Suprapubic skin (tissue), 4 donors: ENCODE results near the gene LRRC10B. TPM values are rescaled to one million over a fixed set of nuclear protein-coding genes. Genes with fewer than 3 reads are reported as not detected.

Experiments
- DNase-seq, 2 donors: peaks; one replicate each; pipeline ENCODE4 v3.0.0-alpha.2; 2019; ENCODE audit warnings: low spot score in 2 of 2
- H3K27ac ChIP-seq: fragments of 200-600 bp; sonication (generic); one replicate; pipeline ENCODE4 v1.5.1; 2019
- H3K27me3 ChIP-seq: fragments of 200-600 bp; sonication (generic); one replicate; pipeline ENCODE4 v1.5.1; 2019
- H3K36me3 ChIP-seq: fragments of 200-600 bp; sonication (generic); one replicate; pipeline ENCODE4 v1.5.1; 2019
- H3K4me1 ChIP-seq: fragments of 200-600 bp; sonication (generic); one replicate; pipeline ENCODE4 v1.5.1; 2019
- H3K4me3 ChIP-seq: fragments of 200-600 bp; sonication (generic); one replicate; pipeline ENCODE4 v1.5.1; 2019; ENCODE audit warnings: mild to moderate bottlenecking
- H3K9me3 ChIP-seq: fragments of 200-600 bp; sonication (generic); one replicate; pipeline ENCODE4 v1.5.1; 2019
- EP300 ChIP-seq: sonication (generic); formaldehyde crosslinking; IDR thresholded peaks from one replicate; pipeline ENCODE4 v1.6.1; 2017; ENCODE audit warnings: antibody characterized with exemption
- POLR2A ChIP-seq, 2 donors: fragments of 450-650 bp; IDR thresholded peaks; one replicate each; pipeline ENCODE4 v1.6.1; 2017; ENCODE audit warnings: antibody characterized with exemption in 2 of 2, mild to moderate bottlenecking in 2 of 2, moderate library complexity in 2 of 2
- POLR2AphosphoS5 ChIP-seq, 3 donors: sonication (generic); formaldehyde crosslinking; IDR thresholded peaks; one replicate each; pipeline ENCODE4 v1.6.1; 2017; ENCODE audit warnings: antibody characterized with exemption in 3 of 3
- WGBS: methylation state at CpG from one replicate; pipeline ENCODE4 v1.1.5; 2018; 5-methylcytosine and 5-hydroxymethylcytosine counted together
- total RNA-seq, 4 donors: library from RNA; depleted of rRNA; stranded (reverse); fragments of >200 nt; gene quantifications; one replicate each; pipeline ENCODE4 v1.1.0, GENCODE V29; 2016
- TF ChIP-seq, protein P1 (sequence below), 2 donors: fragments of 200-600 bp in 1 of 2; fragments of 450-650 bp in 1 of 2; sonication (generic) in 1 of 2; IDR thresholded peaks; one replicate each; pipeline ENCODE4 v1.5.1; 2016 to 2019; ENCODE audit warnings: antibody characterized with exemption in 2 of 2, mild to moderate bottlenecking in 1 of 2, moderate library complexity in 1 of 2

LRRC10B gene
- total RNA-seq, 4 donors from 2014 or later: 1.1 to 2.1 (median 1.2) TPM; not detected in 1

GRCh38 chr11:61526956-61527731 is 18.6 kb downstream of the LRRC10B start:
- Histone ChIP-seq H3K4me3 (no peak overlapping the region), H3K27me3 (peaks cover 26% of the 10 kb centered on the region), H3K4me1 (peaks cover 3% of the 10 kb centered on the region), H3K27ac (no peak overlapping the region), H3K36me3 (no peaks in the 10 kb centered on the region), H3K9me3 (no peaks in the 10 kb centered on the region)
- no peak for TF ChIP-seq EP300
- no peak for TF ChIP-seq POLR2A (IDR thresholded peaks at IDR 0.05)
- no peak for TF ChIP-seq POLR2AphosphoS5 (IDR thresholded peaks at IDR 0.05)
- TF ChIP-seq, protein P1, sequence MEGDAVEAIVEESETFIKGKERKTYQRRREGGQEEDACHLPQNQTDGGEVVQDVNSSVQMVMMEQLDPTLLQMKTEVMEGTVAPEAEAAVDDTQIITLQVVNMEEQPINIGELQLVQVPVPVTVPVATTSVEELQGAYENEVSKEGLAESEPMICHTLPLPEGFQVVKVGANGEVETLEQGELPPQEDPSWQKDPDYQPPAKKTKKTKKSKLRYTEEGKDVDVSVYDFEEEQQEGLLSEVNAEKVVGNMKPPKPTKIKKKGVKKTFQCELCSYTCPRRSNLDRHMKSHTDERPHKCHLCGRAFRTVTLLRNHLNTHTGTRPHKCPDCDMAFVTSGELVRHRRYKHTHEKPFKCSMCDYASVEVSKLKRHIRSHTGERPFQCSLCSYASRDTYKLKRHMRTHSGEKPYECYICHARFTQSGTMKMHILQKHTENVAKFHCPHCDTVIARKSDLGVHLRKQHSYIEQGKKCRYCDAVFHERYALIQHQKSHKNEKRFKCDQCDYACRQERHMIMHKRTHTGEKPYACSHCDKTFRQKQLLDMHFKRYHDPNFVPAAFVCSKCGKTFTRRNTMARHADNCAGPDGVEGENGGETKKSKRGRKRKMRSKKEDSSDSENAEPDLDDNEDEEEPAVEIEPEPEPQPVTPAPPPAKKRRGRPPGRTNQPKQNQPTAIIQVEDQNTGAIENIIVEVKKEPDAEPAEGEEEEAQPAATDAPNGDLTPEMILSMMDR (IDR thresholded peaks at IDR 0.05): no peak
- DNase-seq: no peak
- WGBS: 79% methylated on average over 16 of the region's 20 CpGs

DNA sequence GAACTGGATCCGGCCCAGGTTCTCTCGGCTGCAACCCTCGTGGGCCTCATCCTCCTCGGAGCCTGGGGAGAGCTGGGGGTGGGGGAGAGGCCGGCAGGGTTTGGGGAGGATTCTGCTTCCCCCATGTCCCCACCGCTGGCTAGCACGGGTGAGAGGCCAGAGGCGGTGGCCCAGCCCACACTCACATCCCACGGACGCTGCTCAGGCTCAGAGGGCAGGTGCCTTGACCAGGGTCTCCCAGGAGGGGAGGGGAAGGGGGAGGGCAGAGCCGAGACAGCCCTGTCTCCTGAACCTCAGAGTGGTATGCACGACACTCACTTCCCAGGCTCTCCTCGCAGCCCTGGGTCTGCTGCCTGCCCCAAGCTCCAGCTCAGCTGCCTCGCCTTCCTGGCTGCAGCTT is 19.6 kb downstream of the LRRC10B start:
- no peaks in the 10 kb centered on the region for H3K36me3 ChIP-seq
- no peak overlapping the region for H3K27ac ChIP-seq
- H3K27me3 ChIP-seq: peaks cover 26% of the 10 kb centered on the region
- TF ChIP-seq POLR2AphosphoS5 (IDR thresholded peaks at IDR 0.05) (no peak), EP300 (no peak), POLR2A (IDR thresholded peaks at IDR 0.05) (no peak)
- TF ChIP-seq, protein P1 (IDR thresholded peaks at IDR 0.05): no peak
- H3K4me3 ChIP-seq: no peak overlapping the region
- H3K4me1 ChIP-seq: peaks cover 3% of the 10 kb centered on the region
- WGBS: 77% methylated on average over 5 of the region's 14 CpGs
- no peak for DNase-seq
- no peaks in the 10 kb centered on the region for H3K9me3 ChIP-seq

- Histone ChIP-seq H3K4me3 (no peak overlapping the region), H3K27me3 (peaks cover 19% of the 10 kb centered on the region), H3K4me1 (peaks cover 3% of the 10 kb centered on the region), H3K9me3 (no peaks in the 10 kb centered on the region), H3K36me3 (no peaks in the 10 kb centered on the region), H3K27ac (no peak overlapping the region)
- TF ChIP-seq POLR2AphosphoS5 (IDR thresholded peaks at IDR 0.05): no peak
- DNase-seq: no peak
- WGBS: 88% methylated on average over 12 of the region's 21 CpGs
Observed at GRCh38 chr11:61529537-61530225, 21.1 kb downstream of the LRRC10B start.

- no peak overlapping the region for H3K27ac ChIP-seq
- TF ChIP-seq, protein P1 (IDR thresholded peaks at IDR 0.05): no peak
- no peak for DNase-seq
- H3K27me3 ChIP-seq: peaks cover 12% of the 10 kb centered on the region
- H3K4me3 ChIP-seq: no peak overlapping the region
- WGBS: 64% methylated on average over 2 of the region's 3 CpGs
- H3K36me3 ChIP-seq: no peaks in the 10 kb centered on the region
- H3K4me1 ChIP-seq: peaks cover 3% of the 10 kb centered on the region
- H3K9me3 ChIP-seq: no peaks in the 10 kb centered on the region
Observed at GRCh38 chr11:61531044-61531443, 22.5 kb downstream of the LRRC10B start.

GRCh38 chr11:61532134-61533038 is 23.8 kb downstream of the LRRC10B start:
- no peak for DNase-seq
- no peaks in the 10 kb centered on the region for H3K9me3 ChIP-seq
- WGBS: 68% methylated on average over 8 of the region's 10 CpGs
- H3K36me3 ChIP-seq: no peaks in the 10 kb centered on the region
- peaks cover 12% of the 10 kb centered on the region for H3K27me3 ChIP-seq
- no peak overlapping the region for H3K27ac ChIP-seq
- TF ChIP-seq, protein P1 (IDR thresholded peaks at IDR 0.05): peak; percentile 23 to 80
- TF ChIP-seq EP300 (no peak), POLR2A (IDR thresholded peaks at IDR 0.05) (no peak), POLR2AphosphoS5 (IDR thresholded peaks at IDR 0.05) (no peak)
- H3K4me1 ChIP-seq: peaks cover 3% of the 10 kb centered on the region
- H3K4me3 ChIP-seq: no peak overlapping the region
